AG08396 (cell line): ENCODE measurements around the gene SIRT2.
"Not testable (repeated sequence)": the region's sequence is repeated elsewhere in the genome, so short reads cannot be mapped to it uniquely, and the experiment has no call there.

ENCODE experiments used
- DNase-seq: peaks from one replicate; pipeline ENCODE4 v3.0.0; 2012; ENCODE audit warnings: low spot score, mixed read lengths

The SIRT2 gene

GRCh38 chr19:38843175-38843758 lies 56.2 kb downstream of the SIRT2 start:
- DNase-seq: no peak

- no peak for DNase-seq
Observed at GRCh38 chr19:38842439-38843174, 56.8 kb downstream of the SIRT2 start.

DNA sequence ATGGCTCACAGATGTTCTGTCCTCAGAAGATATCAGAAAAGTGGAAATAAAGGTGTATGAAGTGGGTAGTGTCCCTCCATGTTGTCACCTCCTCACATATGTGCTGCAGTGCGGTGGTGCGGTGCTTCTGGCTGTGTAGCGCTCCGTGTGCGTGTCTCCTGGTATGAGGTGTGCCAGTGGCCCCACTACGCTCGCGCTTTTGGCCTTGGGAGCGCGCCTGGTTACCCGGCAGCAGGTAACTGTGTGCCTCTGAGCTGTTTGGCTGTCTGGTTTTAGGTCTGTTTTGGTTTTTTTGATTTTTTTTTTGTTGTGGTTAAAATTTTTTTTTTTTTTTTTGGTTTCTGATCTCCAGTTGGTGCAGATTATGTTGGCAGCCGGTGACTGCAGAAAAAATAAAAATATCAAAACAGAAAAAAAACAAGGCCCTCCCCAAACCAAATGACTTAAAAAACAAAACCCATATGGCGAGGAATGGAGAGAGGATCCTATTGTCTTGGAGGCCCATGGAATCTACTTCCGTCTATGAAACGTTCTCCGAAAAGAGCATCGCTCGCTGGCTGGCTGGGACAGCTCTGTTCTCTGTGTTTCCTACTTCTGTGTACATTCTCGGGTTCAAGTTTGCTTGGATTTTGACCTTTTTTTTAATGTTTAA lies 57.5 kb downstream of the SIRT2 start:
- no peak for DNase-seq

DNA sequence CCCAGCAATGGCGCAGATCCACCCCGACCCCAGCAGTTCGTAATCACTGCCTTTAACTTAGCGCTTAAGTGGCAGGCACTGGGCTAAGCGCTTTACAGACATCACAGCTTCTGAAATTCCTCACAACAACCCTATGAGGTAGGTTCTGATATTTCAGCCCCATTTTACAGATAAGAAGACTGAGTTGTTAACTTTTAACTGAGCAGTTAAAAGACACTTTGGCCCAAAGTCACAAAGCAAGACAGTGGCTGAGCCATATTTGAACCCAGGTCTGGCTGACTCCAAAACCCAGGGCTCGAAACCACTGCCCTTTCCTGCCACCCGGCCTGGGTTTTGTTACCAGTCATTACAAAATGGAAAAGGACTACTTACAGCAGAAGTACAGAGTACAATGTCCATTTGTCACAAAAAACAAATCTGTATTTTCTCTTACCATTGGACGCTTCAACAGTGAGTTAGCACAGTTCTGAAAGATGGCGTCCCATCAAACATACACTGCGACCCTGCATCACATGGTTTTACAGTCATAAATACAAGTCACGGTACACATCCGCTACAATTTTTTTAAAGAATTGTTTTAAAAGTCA lies 58.1 kb downstream of the SIRT2 start:
- DNase-seq: no peak

GRCh38 chr19:38840583-38840968 lies 58.8 kb downstream of the SIRT2 start:
- no peak for DNase-seq

DNA sequence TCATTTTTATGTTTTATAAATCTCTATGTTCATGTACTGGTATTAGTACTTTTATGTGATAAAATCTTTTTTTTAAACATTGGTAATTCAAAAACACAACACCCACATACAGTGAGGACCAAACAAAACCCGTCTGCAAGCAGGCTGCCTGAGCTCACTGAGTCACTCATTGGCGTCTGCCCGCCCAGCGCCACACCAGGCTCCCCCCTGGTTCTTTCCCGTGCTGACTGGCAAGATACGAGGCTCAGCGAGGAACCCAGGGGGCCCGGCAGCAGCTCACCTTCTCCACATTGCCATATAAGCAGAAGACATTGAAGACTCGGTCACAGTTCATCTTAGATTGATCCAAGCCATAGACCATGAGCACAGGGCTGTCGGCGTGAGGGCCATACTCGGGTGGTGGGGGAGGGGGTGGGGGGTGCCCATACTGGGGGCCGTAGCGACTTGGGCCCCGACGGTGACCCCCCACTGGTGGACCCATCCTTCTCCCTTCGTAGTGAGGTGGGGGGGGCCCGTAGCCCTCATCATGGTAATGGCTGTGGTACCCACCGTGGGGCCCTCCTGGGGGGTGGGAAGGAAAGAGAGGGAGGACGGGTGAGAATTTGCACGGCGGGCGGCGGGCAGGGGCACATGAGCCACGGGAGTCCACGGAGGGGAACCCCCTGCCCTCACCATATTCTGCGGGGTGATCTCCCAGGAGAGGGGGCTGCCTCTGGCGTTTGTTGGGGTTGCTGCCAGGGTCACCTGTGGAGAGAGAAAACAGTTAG lies 59.4 kb downstream of the SIRT2 start:
- no peak for DNase-seq

DNA sequence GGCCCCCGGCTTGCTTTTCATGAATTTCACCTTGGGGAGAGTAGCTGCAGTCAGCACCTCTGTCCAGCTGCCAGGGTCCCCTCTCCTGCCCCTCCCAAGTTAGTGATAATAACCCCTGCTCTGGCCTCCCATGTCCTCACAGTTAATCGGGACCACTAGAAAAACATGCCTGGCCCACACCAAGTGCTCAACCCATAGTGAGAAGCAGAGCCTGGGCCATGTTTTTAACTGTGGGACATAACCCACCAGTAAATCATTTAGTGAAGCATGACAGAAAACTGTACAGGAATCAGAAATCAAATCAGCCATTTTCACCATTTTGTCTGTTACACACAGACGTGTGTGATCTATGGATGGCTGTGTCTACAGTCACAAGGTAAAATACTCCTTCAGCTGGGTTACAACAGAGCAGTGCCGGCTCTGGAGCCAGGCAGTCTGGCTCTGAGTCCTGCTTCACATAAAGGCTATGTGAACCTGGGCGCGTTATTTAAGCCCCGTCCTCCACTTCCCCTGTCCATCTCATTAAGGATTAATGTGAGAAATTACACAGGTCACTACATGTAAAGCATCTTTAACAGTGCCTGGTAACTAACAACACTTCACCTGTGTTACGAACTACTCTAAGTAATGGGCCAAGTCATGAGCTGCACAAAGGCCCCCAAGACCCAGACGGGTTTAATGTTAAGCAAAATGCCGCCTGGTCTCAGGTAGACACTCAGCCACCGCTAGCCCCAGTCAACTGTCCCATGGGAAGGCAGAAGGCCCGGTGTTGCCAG lies 60.2 kb downstream of the SIRT2 start:
- DNase-seq: no peak

DNA sequence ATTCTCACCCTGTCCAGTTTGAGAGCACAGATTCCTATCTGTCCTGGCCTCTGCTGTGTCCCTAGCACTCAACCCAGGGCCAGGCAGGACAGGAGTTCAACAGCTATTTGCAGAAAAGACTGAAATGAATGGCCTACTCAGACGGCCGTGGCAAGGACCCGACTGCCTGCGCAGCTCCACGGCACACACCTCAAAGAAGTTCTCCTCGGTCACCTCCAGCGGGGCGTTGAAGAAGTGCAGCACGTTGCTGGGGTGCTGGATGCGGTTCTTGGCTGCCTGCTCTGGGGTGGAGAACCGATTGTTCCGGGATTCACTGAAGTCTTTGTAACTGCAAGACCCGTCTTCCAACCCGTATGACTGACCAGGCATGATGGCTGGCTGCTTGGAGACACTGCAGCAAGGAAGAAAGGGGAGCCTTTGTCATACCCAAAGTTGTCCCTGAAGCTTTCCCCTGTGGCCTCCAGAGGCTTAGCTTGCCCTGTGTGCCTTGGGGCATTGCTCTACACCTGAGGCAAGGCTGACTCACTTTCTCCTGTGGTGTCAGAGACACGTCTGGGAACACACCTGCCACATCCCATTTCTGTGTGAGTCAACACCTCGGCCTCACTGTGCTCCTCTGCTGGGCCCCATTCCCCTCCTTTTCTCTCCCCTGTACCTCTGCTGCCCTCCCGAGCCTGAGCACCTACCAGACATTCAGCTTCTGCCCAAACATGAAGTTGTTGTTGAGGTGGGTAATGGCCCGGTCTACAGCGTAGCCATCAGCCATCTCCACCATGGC lies 61.0 kb downstream of the SIRT2 start:
- DNase-seq: no peak

- peak; percentile 14 for DNase-seq
Observed at GRCh38 chr19:38837656-38838121, 61.7 kb downstream of the SIRT2 start.

DNA sequence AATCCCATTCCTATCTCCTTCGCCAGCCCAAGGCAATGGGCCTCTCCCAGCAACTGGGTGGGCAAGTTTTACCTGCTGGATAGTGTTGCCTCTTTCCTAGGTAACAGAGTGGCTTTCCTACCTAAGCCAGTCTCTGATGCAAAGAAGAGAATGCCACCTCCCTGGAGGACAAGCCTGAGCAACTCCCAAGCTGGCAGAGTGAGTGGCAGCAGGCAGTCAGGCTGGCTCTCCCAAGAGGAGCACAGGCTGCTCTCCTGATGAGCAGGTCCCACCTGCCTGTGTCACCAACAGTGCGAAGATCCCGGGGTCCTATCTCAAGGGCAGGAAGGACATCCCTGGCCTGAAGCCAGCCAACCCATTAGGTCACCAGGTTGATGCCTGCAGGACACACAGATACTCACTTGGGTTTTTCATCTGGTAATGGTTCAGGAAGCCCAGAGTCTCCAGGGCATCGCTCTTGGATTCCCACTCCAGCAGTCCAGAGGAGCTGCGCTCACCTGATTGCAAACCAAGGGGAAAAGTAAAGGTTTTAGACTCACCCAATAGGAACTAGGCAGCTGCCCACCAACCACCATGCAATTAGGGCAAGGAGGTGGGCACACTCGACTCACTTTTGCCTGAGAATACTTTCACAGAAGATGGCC lies 62.3 kb downstream of the SIRT2 start:
- DNase-seq: peak; percentile 2

GRCh38 chr19:38836159-38836982 lies 63.0 kb downstream of the SIRT2 start:
- DNase-seq: no peak

DNA sequence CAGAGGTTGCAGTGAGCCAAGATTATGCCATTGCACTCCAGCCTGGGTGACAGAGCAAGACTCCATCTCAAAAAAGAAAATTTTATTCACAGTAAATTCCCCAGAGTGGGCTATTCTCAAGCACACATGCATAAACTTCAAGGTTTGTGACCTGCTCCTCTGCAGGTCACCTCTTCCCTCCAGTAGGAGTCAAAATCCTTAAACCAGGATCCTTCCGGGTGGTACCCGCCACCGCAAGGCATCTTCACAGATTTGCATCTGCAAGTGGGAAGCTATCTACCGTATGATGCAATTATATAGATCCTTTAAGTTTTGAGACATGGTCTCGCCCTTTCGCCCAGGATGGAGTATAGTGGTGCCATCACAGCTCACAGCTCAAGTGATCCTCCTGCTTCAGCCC lies 64.8 kb downstream of the SIRT2 start:
- DNase-seq: no peak

DNA sequence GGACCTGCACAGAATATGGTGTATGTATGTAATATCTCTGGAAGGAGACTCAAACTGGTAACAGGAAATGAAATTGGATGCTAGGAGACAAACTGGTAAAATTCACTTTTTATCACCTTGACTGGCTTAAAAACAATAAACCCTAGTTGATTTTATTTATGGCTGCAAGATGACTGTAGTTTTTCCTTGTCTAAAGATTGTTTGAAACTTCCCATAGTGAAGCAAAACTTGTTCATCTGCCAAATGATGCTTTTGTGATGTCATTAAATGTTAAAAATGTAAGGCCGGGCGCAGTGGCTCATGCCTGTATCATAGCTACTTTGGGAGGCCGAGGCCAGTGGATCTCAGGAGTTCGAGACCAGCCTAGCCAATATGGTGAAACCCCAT lies 65.3 kb downstream of the SIRT2 start:
- no peak for DNase-seq

DNA sequence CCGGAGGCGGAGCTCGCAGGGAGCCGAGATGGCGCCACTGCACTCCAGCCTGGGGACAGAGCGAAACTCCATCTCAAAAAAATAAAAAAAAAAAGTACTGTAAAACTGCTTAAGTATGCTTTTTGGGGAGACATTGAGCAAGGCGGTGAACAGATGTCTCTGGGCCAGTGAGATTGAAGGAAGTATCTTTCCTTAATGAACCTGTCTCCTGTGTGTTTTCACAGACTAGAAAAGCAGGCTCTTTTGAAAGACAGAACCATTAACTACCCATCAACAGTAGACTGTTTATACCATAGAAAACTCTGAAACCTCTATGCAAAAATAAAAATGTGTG lies 66.4 kb downstream of the SIRT2 start:
- DNase-seq: no peak

GRCh38 chr19:38831142-38831605 lies 68.2 kb downstream of the SIRT2 start:
- DNase-seq: peak; percentile 90

DNA sequence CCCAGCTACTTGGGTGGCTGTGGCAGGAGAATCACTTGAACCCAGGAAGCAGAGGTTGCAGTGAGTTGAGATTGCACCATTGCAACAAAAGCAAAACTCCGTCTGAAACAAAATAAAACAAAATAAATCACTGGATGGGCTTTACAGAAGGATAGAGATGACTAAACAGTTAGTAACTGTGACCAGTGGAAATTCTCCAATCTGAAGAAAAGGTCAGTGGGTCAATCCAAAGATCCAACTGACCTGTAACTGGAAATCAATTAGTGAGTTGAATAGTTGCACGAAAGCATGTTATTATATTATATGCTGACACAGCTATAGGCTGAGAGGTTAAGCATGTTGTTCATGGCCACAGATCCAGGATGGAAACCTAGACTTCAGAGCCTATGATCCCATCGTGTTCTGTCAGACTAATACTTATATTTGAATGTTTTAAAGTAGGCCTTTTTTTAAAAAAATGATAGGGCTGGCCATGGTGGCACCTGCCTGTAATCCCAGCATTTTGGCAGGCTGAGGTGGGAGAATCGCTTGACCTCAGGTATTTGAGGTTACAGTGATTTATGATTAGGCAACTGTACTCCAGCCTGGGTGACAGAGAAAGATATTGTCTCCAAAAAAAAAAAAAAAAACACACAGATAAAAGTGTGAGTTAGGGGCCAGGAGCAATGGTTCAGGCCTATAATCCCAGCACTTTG lies 69.2 kb downstream of the SIRT2 start:
- DNase-seq: peak; percentile 57

- not testable (repeated sequence) for DNase-seq
Observed at GRCh38 chr19:38829203-38829602, 70.2 kb downstream of the SIRT2 start.
